Calu3 (cell line): ENCODE results near the gene ACP7. TPM values are rescaled to one million over a fixed set of nuclear protein-coding genes. Genes with fewer than 3 reads are reported as not detected.

Experiments used
- BruUV-seq: library from RNA; stranded (reverse); fragments of 400-500 nt; replicated peaks from 2 replicates; lab custom pipeline; 2021; lab: Mats Ljungman, UMichigan
- CTCF ChIA-PET: fragments of 300-600 bp; sonication (Branson Sonifier 250); formaldehyde crosslinking; loops from one replicate; lab custom pipeline; 2022; ENCODE audit warnings: antibody characterized with exemption; lab: Charles Lee
- DNase-seq: peaks from one replicate; pipeline ENCODE4 v3.0.0; 2022
- H3K27ac Mint-ChIP-seq: one replicate; pipeline ENCODE4 v1.8.0; 2022; ENCODE audit warnings: mixed read lengths; ENCODE audit not compliant: unreplicated experiment
- H3K27me3 Mint-ChIP-seq: one replicate; pipeline ENCODE4 v1.8.0; 2022; ENCODE audit warnings: mixed read lengths; ENCODE audit not compliant: unreplicated experiment
- H3K36me3 Mint-ChIP-seq: one replicate; pipeline ENCODE4 v1.8.0; 2022; ENCODE audit warnings: mild to moderate bottlenecking, moderate library complexity, mixed read lengths; ENCODE audit not compliant: insufficient read depth, unreplicated experiment
- H3K4me1 Mint-ChIP-seq: one replicate; pipeline ENCODE4 v1.8.0; 2022; ENCODE audit warnings: mild to moderate bottlenecking, low read depth, mixed read lengths; ENCODE audit not compliant: unreplicated experiment
- H3K4me3 Mint-ChIP-seq: one replicate; pipeline ENCODE4 v1.8.0; 2022; ENCODE audit warnings: mild to moderate bottlenecking, low read depth, moderate library complexity, mixed read lengths; ENCODE audit not compliant: unreplicated experiment
- H3K9me3 Mint-ChIP-seq: one replicate; pipeline ENCODE4 v1.8.0; 2022; ENCODE audit warnings: low read depth, mixed read lengths; ENCODE audit not compliant: unreplicated experiment
- intact Hi-C: fragments of 100-400 bp; cut with micrococcal nuclease; formaldehyde crosslinking; loops from one replicate; pipeline ENCODE4 v1.10.0; 2022; ENCODE audit not compliant: unreplicated experiment
- total RNA-seq: library from RNA; stranded (reverse); gene quantifications from 2 replicates; pipeline ENCODE4 v1.2.3, GENCODE V29; 2022
- TF ChIP-seq, protein P1 (sequence below): fragments of 200-600 bp; IDR thresholded peaks from one replicate; pipeline ENCODE4 v1.8.0; 2022; ENCODE audit warnings: antibody characterized with exemption; ENCODE audit not compliant: unreplicated experiment

Gene ACP7
- total RNA-seq, 1 experiment from 2014 or later, result 9.5 TPM

DNA sequence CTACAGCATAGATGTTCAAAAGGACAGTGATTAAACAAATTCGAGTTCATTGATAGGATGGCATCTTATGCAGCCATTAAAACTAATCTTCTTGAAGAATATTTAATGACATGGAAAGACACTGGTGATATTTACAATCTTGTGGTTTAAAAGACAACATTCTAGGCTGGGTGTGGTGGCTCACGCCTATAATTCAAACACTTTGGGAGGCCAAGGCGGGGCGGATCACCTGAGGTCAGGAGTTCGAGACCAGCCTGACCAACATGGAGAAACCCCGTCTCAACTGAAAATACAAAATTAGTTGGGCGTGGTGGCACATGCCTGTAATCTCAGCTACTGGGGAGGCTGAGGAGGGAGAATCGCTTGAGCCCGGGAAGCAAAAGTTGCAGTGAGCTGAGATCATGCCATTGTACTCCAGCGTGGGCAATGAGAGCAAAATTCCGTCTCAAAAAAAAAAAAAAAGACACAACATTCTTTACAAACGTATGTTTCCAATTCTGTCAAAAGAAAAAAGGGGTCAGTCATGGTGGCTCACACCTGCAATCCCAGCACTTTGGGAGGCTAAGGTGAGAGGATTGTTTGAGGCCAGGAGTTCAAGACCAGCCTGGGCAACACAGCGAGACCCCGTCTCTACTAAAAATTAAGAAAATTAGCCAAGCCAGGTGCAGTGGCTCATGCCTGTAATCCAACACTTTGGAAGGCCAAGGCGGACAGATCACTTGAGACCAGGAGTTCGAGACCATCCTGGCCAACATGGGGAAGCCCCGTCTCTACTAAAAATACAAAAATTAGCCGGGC, 39.0 kb downstream of the ACP7 start:
- TF ChIP-seq, protein P1, sequence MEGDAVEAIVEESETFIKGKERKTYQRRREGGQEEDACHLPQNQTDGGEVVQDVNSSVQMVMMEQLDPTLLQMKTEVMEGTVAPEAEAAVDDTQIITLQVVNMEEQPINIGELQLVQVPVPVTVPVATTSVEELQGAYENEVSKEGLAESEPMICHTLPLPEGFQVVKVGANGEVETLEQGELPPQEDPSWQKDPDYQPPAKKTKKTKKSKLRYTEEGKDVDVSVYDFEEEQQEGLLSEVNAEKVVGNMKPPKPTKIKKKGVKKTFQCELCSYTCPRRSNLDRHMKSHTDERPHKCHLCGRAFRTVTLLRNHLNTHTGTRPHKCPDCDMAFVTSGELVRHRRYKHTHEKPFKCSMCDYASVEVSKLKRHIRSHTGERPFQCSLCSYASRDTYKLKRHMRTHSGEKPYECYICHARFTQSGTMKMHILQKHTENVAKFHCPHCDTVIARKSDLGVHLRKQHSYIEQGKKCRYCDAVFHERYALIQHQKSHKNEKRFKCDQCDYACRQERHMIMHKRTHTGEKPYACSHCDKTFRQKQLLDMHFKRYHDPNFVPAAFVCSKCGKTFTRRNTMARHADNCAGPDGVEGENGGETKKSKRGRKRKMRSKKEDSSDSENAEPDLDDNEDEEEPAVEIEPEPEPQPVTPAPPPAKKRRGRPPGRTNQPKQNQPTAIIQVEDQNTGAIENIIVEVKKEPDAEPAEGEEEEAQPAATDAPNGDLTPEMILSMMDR, result no peak
- peaks cover 46% of the 10 kb centered on the region for H3K4me1 Mint-ChIP-seq
- no peaks in the 10 kb centered on the region for H3K9me3 Mint-ChIP-seq
- H3K27ac Mint-ChIP-seq, result peak overlapping the region; percentile 59
- CTCF ChIA-PET, result interaction anchor here (0.6 to 2.0 kb wide), 6 partner anchors 10 to 245 kb away, joined by 3 to 12 read pairs (median 8); no protein-coding TSS in a partner anchor
- no peak for DNase-seq
- H3K36me3 Mint-ChIP-seq, result peaks cover 35% of the 10 kb centered on the region
- no peak overlapping the region for H3K4me3 Mint-ChIP-seq
- no peaks in the 10 kb centered on the region for H3K27me3 Mint-ChIP-seq
- BruUV-seq, result no TSS peak
- intact Hi-C loops, result loop anchor here (1.0 to 5.0 kb wide), 3 partner anchors 64 to 289 kb away; partner anchors contain the start of gene PLEKHG2

DNA sequence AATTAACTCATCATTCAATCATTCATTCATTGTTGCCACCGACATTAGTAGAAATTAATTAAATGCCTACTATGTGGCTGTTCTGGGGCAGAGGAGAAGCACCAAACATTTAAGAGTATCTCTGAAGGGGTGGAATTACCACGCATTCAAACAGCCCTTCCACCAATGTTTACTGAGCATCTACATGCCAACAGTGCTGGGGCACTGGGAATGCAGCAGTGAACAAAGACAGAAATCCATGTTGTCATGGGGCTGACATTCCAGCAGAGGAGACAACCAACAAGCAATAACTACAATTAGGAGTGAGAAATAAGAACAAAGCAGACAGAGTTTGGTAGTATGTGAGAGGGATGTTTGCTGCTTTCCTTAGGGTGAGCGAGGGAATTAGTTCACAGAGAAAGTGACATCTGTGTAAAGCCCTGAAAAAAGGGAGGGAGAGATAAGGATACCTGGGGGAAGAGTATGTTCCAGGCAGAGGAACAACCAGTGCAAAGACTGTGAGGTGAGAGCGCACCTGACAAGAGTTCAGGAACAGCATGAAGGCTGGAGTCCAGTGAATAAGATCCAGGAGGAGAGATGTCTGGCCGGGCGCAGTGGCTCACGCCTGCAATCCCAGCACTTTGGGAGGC, 40.1 kb downstream of the ACP7 start:
- H3K27me3 Mint-ChIP-seq, result no peaks in the 10 kb centered on the region
- BruUV-seq, result no TSS peak
- no peaks in the 10 kb centered on the region for H3K9me3 Mint-ChIP-seq
- peak overlapping the region; percentile 15 for H3K4me3 Mint-ChIP-seq
- peaks cover 39% of the 10 kb centered on the region for H3K36me3 Mint-ChIP-seq
- H3K27ac Mint-ChIP-seq, result peak overlapping the region; percentile 45
- intact Hi-C loops, result loop anchor here (5.0 kb wide), 1 partner anchor 288 kb away; the partner anchor contains the start of gene PLEKHG2
- peaks cover 50% of the 10 kb centered on the region for H3K4me1 Mint-ChIP-seq
- no peak for DNase-seq
- TF ChIP-seq, protein P1, result no peak
- CTCF ChIA-PET, result interaction anchor here (0.7 kb wide), 1 partner anchor 244 kb away, joined by 6 read pairs; no protein-coding TSS in a partner anchor

- Mint-ChIP-seq H3K4me1 (peaks cover 60% of the 10 kb centered on the region), H3K36me3 (peaks cover 39% of the 10 kb centered on the region), H3K4me3 (peak overlapping the region; percentile 94), H3K27ac (peak overlapping the region; percentile 96), H3K27me3 (no peaks in the 10 kb centered on the region), H3K9me3 (no peaks in the 10 kb centered on the region)
- no peak for DNase-seq
- CTCF ChIA-PET, result no interaction called here
- intact Hi-C loops, result no loop called here
- TF ChIP-seq, protein P1, result no peak
- no TSS peak for BruUV-seq
These were observed 41.0 kb downstream of the ACP7 start for GRCh38 chr19:39125199-39125553.

GRCh38 chr19:39125554-39126311, 41.6 kb downstream of the ACP7 start, which contains the start of gene PAK4:
Gene PAK4 (plus strand): TSS chr19:39125786. CDS start chr19:39169554, 43,768 bp downstream.
- Mint-ChIP-seq H3K4me3 (peak within 1 kb of the TSS; percentile 94), H3K27ac (peak within 1 kb of the TSS; percentile 96), H3K9me3 (no peaks in the 10 kb centered on the region), H3K27me3 (no peaks in the 10 kb centered on the region), H3K4me1 (peaks cover 65% of the 10 kb centered on the region), H3K36me3 (peaks cover 39% of the 10 kb centered on the region)
- TF ChIP-seq, protein P1, result no peak
- BruUV-seq, result no TSS peak
- DNase-seq, result peak; percentile 99
- intact Hi-C loops, result no loop called here
- CTCF ChIA-PET, result interaction anchor here (0.6 to 0.7 kb wide), 2 partner anchors 14 to 491 kb away, joined by 3 to 7 read pairs; no protein-coding TSS in a partner anchor
